Measurements from ENCODE around the gene UNC50. TPM values are rescaled to one million over a fixed set of nuclear protein-coding genes. Genes with fewer than 3 reads are reported as not detected.

UNC50 gene
- total RNA-seq, 6 experiments from 2014 or later, result 19.6 to 30.5 (median 22.7) TPM

DNA sequence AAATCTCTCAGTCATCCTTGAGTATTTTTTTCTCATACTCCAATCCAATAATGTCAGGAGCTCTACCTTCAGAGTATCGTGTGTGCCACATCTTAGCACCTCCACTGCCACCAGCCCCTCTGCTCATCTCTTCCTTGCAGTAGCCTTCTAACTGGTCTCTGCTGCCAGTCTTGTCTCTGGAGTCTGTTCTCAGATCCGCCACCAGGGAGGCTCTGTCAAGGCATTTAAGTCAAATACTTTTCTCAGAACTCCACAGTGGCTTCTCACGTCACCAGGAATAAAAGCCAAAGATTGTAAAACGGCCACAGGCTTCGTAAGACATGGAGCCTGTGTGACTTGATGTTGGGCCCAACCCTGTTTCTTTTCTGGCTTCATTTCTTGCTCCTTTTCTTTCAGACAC is 7.1 kb downstream of the UNC50 start:
- DNase-seq, result no peak
- H3K27me3 ChIP-seq, result no peaks in the 10 kb centered on the region
- H3K27ac ChIP-seq, result no peak overlapping the region
- TF ChIP-seq, protein P1, sequence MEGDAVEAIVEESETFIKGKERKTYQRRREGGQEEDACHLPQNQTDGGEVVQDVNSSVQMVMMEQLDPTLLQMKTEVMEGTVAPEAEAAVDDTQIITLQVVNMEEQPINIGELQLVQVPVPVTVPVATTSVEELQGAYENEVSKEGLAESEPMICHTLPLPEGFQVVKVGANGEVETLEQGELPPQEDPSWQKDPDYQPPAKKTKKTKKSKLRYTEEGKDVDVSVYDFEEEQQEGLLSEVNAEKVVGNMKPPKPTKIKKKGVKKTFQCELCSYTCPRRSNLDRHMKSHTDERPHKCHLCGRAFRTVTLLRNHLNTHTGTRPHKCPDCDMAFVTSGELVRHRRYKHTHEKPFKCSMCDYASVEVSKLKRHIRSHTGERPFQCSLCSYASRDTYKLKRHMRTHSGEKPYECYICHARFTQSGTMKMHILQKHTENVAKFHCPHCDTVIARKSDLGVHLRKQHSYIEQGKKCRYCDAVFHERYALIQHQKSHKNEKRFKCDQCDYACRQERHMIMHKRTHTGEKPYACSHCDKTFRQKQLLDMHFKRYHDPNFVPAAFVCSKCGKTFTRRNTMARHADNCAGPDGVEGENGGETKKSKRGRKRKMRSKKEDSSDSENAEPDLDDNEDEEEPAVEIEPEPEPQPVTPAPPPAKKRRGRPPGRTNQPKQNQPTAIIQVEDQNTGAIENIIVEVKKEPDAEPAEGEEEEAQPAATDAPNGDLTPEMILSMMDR (IDR thresholded peaks at IDR 0.05), result no peak
- TF ChIP-seq POLR2A (IDR thresholded peaks at IDR 0.05), result no peak
- WGBS (ENCODE audit: insufficient coverage, low coverage, low lambda C conversion rate, missing lambda C conversion rate), result 87% methylated on average over 5 of the region's 5 CpGs
- H3K4me3 ChIP-seq, result no peak overlapping the region
- no peaks in the 10 kb centered on the region for H3K9me3 ChIP-seq
- no peak for ATAC-seq
- peaks cover 0 to 69% (median 21%) of the 10 kb centered on the region in 4 donors for H3K36me3 ChIP-seq
- peaks cover 0 to 10% (median under 1%) of the 10 kb centered on the region in 4 donors for H3K4me1 ChIP-seq
- intact Hi-C loops (cut with DNase I), result no loop called here

DNA sequence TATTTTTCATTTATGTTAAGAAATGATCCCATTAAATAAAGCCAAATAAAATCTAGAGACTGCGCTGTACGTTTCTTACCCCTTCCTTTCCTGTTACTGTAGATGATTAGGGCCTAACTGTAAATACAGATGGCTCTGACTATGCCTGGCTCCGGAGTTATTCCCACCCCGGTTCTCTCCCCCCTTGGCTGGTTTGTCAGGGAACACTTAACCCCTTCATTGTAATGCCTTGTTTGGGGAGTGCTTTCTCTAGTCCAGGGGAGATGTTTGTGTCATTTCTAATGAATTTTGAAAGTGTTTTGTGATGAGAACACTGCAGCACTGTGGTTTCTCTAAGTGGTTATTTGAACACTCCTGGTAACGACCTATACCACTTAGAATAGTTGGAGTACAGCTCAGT is 8.8 kb downstream of the UNC50 start:
- Histone ChIP-seq H3K4me3 (no peak overlapping the region), H3K36me3 (peaks cover 0 to 58% (median 13%) of the 10 kb centered on the region in 4 donors), H3K4me1 (no peaks in the 10 kb centered on the region), H3K9me3 (no peaks in the 10 kb centered on the region), H3K27ac (no peak overlapping the region), H3K27me3 (no peaks in the 10 kb centered on the region)
- ATAC-seq (no peak), DNase-seq (no peak)
- TF ChIP-seq, protein P1 (IDR thresholded peaks at IDR 0.05), result no peak
- TF ChIP-seq POLR2A (IDR thresholded peaks at IDR 0.05), result no peak
- intact Hi-C loops (cut with DNase I), result no loop called here
- 78% methylated on average over 5 of the region's 5 CpGs for WGBS (ENCODE audit: insufficient coverage, low coverage, low lambda C conversion rate, missing lambda C conversion rate)

DNA sequence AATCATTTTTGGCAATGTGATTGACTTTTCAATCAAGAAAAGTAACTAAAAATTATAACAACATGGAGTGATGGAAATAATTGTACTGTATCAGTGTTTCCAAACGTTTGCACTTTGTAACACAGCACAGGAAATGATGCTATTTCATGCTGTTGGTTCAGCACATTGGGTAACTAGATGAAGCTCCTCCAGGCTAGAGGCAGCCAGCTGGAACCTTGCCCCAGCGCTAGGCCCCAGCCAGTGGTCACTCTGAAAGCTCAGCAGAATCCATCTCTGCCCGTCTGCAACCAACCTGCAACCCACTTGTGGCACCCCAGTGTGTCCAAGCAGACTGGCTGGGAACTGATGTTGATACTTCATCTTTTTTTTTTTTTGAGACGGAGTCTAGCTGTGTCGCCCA is 15.3 kb downstream of the UNC50 start:
- Histone ChIP-seq H3K9me3 (no peaks in the 10 kb centered on the region), H3K4me1 (no peaks in the 10 kb centered on the region), H3K4me3 (no peak overlapping the region), H3K36me3 (peaks cover 0 to 9% (median 0%) of the 10 kb centered on the region in 4 donors), H3K27me3 (no peaks in the 10 kb centered on the region), H3K27ac (no peak overlapping the region)
- WGBS (ENCODE audit: insufficient coverage, low coverage, low lambda C conversion rate, missing lambda C conversion rate), result 50% methylated on average over 4 of the region's 5 CpGs
- ATAC-seq (peak; percentile 86 to 99 (median 96)), DNase-seq (peak; percentile 77 to 83 (median 80))
- intact Hi-C loops (cut with DNase I), result no loop called here
- TF ChIP-seq POLR2A (IDR thresholded peaks at IDR 0.05), result no peak
- TF ChIP-seq, protein P1 (IDR thresholded peaks at IDR 0.05), result no peak

DNA sequence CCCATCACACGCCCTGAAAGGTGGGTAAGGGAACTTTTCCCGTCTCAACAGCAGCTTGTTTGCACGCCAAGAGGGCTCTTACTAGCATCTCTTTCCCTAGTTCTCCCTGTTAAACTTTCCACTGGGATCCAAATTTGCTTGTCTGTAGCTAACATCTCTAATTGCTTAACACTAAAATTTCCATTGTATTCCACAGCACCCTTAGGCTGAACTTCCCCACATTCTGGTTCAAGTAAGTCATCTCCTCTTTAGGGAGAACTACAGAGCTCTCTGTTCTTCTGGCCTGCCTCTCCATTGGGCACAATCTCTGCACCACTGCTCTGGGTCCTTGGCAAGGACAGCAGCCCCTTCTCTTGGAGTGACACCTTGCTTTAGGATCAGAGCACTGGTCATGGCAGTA is 24.0 kb downstream of the UNC50 start:
- Histone ChIP-seq H3K27me3 (no peaks in the 10 kb centered on the region), H3K36me3 (peaks cover 0 to 16% (median 0%) of the 10 kb centered on the region in 4 donors), H3K4me3 (no peak overlapping the region), H3K27ac (no peak overlapping the region), H3K9me3 (no peaks in the 10 kb centered on the region), H3K4me1 (no peaks in the 10 kb centered on the region)
- intact Hi-C loops (cut with DNase I), result no loop called here
- DNase-seq (no peak), ATAC-seq (no peak)
- 96% methylated on average over 3 of the region's 3 CpGs for WGBS (ENCODE audit: insufficient coverage, low coverage, low lambda C conversion rate, missing lambda C conversion rate)
- no peak for TF ChIP-seq POLR2A (IDR thresholded peaks at IDR 0.05)

DNA sequence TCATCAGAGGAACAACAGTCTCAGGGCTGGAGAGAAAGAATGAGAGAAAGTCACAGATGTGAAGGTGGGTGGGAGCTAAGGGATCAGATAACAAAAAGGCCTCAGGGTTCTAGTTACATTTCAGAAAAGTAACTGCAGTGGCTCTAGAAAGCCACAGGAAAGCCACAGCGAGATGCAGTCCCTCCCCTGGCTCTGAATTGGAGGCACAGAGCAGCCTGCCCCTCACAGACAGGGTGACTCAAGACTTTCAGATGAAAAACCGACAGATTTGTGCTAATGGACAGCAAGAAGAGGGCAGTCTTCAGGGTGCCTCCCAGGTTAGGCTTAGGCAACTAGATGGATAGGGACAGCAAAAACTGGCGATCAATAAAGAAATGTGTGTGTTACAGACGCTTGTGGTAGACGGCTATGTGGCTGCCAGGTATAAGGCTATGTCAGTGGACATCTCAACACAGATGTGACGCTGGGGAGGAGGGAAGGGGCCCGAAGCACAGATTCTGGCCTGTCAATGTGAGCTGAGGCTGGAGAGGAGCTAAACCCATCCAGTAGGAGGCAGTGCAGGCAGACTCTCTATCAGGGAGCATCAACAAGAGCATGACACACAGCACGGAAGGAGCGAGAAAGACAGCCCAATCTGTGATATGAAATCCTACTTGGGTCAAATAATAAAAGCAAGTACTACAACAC is 26.2 kb downstream of the UNC50 start:
- H3K4me3 ChIP-seq, result no peak overlapping the region
- no peak for TF ChIP-seq POLR2A (IDR thresholded peaks at IDR 0.05)
- TF ChIP-seq, protein P1 (IDR thresholded peaks at IDR 0.05), result no peak
- ATAC-seq, result peak in 2 of 4 donors; percentile 37 to 42
- H3K9me3 ChIP-seq, result no peaks in the 10 kb centered on the region
- H3K27me3 ChIP-seq, result no peaks in the 10 kb centered on the region
- WGBS (ENCODE audit: insufficient coverage, low coverage, low lambda C conversion rate, missing lambda C conversion rate), result 61% methylated on average over 6 of the region's 9 CpGs
- peaks cover 0 to 19% (median 0%) of the 10 kb centered on the region in 4 donors for H3K36me3 ChIP-seq
- H3K27ac ChIP-seq, result no peak overlapping the region
- intact Hi-C loops (cut with DNase I), result no loop called here
- H3K4me1 ChIP-seq, result no peaks in the 10 kb centered on the region
- DNase-seq, result no peak
